Muscle of leg (tissue), 11 donors: ENCODE results near the gene CFAP92. TPM values are rescaled to one million over a fixed set of nuclear protein-coding genes. Genes with fewer than 3 reads are reported as not detected.
"Not testable (repeated sequence)": the region's sequence is repeated elsewhere in the genome, so short reads cannot be mapped to it uniquely, and the experiment has no call there.

Experiments
- DNase-seq: peaks from one replicate; pipeline ENCODE4 v3.0.0; 2013
- H3K27ac ChIP-seq: one replicate; pipeline ENCODE4 v1.5.1; 2013; ENCODE audit warnings: mild to moderate bottlenecking, low read length, control low read depth
- H3K27me3 ChIP-seq: one replicate; pipeline ENCODE4 v1.6.1; 2013; ENCODE audit warnings: low read length; ENCODE audit not compliant: control insufficient read depth, insufficient read depth
- H3K36me3 ChIP-seq: one replicate; pipeline ENCODE4 v1.6.1; 2013; ENCODE audit warnings: low read length; ENCODE audit not compliant: control insufficient read depth, insufficient read depth
- H3K4me1 ChIP-seq: one replicate; pipeline ENCODE4 v1.6.1; 2013; ENCODE audit warnings: low read length; ENCODE audit not compliant: control insufficient read depth, insufficient read depth
- H3K4me3 ChIP-seq: one replicate; pipeline ENCODE4 v1.5.1; 2013; ENCODE audit warnings: low read length, control low read depth
- H3K9me3 ChIP-seq: replicated peaks from 2 replicates; pipeline ENCODE4 v1.6.1; 2013; ENCODE audit warnings: low read depth, low read length; ENCODE audit not compliant: control insufficient read depth
- WGBS: methylation state at CpG from one replicate; pipeline ENCODE4 v1.1.5; 2013; ENCODE audit warnings: missing lambda C conversion rate; ENCODE audit not compliant: insufficient coverage; 5-methylcytosine and 5-hydroxymethylcytosine counted together
- polyA plus RNA-seq, 8 donors: library from polyadenylated mRNA; unstranded; fragments of 120-200 nt; gene quantifications; one replicate each; pipeline versions ENCODE4 v1.2.1 to v1.2.3, GENCODE V29; 2013; ENCODE audit warnings: inconsistent platforms in 1 of 8, low replicate concordance in 1 of 8; ENCODE audit not compliant: insufficient read length in 8 of 8, insufficient read depth in 1 of 8
- total RNA-seq: library from RNA; stranded (reverse); fragments of 120-200 nt; gene quantifications from one replicate; pipeline ENCODE4 v1.2.4, GENCODE V29; 2013

CFAP92 gene
- total and polyA plus RNA-seq, 9 donors = 0.27 to 1.1 (median 0.57) TPM

GRCh38 chr3:128940252-128940651 is 53.6 kb downstream of the CFAP92 start:
- no CpG with 5 or more reads among the region's 1 CpG for WGBS
- Histone ChIP-seq H3K4me3 (no peak overlapping the region), H3K27me3 (peaks cover 3% of the 10 kb centered on the region), H3K9me3 (no peaks in the 10 kb centered on the region), H3K36me3 (no peaks in the 10 kb centered on the region), H3K27ac (no peak overlapping the region), H3K4me1 (no peaks in the 10 kb centered on the region)
- no peak for DNase-seq

GRCh38 chr3:128936341-128936740 is 57.5 kb downstream of the CFAP92 start:
- no peak overlapping the region for H3K27ac ChIP-seq
- no peaks in the 10 kb centered on the region for H3K9me3 ChIP-seq
- no peaks in the 10 kb centered on the region for H3K36me3 ChIP-seq
- no peak overlapping the region for H3K4me3 ChIP-seq
- H3K27me3 ChIP-seq = no peaks in the 10 kb centered on the region
- no peak for DNase-seq
- WGBS = 62% methylated on average over 4 of the region's 4 CpGs
- no peaks in the 10 kb centered on the region for H3K4me1 ChIP-seq

GRCh38 chr3:128935922-128936321 is 58.0 kb downstream of the CFAP92 start:
- H3K9me3 ChIP-seq = no peaks in the 10 kb centered on the region
- no peaks in the 10 kb centered on the region for H3K27me3 ChIP-seq
- no CpG with 5 or more reads among the region's 2 CpGs for WGBS
- H3K4me1 ChIP-seq = no peaks in the 10 kb centered on the region
- no peak overlapping the region for H3K27ac ChIP-seq
- H3K36me3 ChIP-seq = no peaks in the 10 kb centered on the region
- H3K4me3 ChIP-seq = no peak overlapping the region
- DNase-seq = no peak

- Histone ChIP-seq H3K9me3 (peaks cover 2% of the 10 kb centered on the region), H3K36me3 (no peaks in the 10 kb centered on the region), H3K4me3 (no peak overlapping the region), H3K4me1 (no peaks in the 10 kb centered on the region), H3K27me3 (no peaks in the 10 kb centered on the region), H3K27ac (no peak overlapping the region)
- no CpG with 5 or more reads among the region's 2 CpGs for WGBS
- DNase-seq = no peak
Observed at GRCh38 chr3:128933922-128934253, 60.0 kb downstream of the CFAP92 start.

GRCh38 chr3:128933213-128933921 is 60.5 kb downstream of the CFAP92 start:
- Histone ChIP-seq H3K27ac (no peak overlapping the region), H3K36me3 (no peaks in the 10 kb centered on the region), H3K4me1 (no peaks in the 10 kb centered on the region), H3K27me3 (no peaks in the 10 kb centered on the region), H3K4me3 (no peak overlapping the region), H3K9me3 (peaks cover 4% of the 10 kb centered on the region)
- 72% methylated on average over 6 of the region's 9 CpGs for WGBS
- no peak for DNase-seq

GRCh38 chr3:128932516-128933212 is 61.2 kb downstream of the CFAP92 start:
- H3K9me3 ChIP-seq = peaks cover 5% of the 10 kb centered on the region
- DNase-seq = no peak
- H3K4me1 ChIP-seq = no peaks in the 10 kb centered on the region
- H3K36me3 ChIP-seq = no peaks in the 10 kb centered on the region
- no peak overlapping the region for H3K27ac ChIP-seq
- 71% methylated on average over 10 of the region's 12 CpGs for WGBS
- H3K27me3 ChIP-seq = no peaks in the 10 kb centered on the region
- H3K4me3 ChIP-seq = no peak overlapping the region

- no peaks in the 10 kb centered on the region for H3K36me3 ChIP-seq
- H3K9me3 ChIP-seq = peaks cover 15% of the 10 kb centered on the region
- no peak overlapping the region for H3K4me3 ChIP-seq
- 76% methylated on average over 5 of the region's 10 CpGs for WGBS
- H3K27me3 ChIP-seq = no peaks in the 10 kb centered on the region
- DNase-seq = no peak
- H3K4me1 ChIP-seq = no peaks in the 10 kb centered on the region
- no peak overlapping the region for H3K27ac ChIP-seq
Observed at GRCh38 chr3:128931046-128931445, 62.8 kb downstream of the CFAP92 start.

- H3K36me3 ChIP-seq = no peaks in the 10 kb centered on the region
- WGBS = no CpG with 5 or more reads among the region's 3 CpGs
- H3K9me3 ChIP-seq = peaks cover 28% of the 10 kb centered on the region
- no peak overlapping the region for H3K27ac ChIP-seq
- no peaks in the 10 kb centered on the region for H3K27me3 ChIP-seq
- no peak for DNase-seq
- H3K4me1 ChIP-seq = no peaks in the 10 kb centered on the region
- no peak overlapping the region for H3K4me3 ChIP-seq
Observed at GRCh38 chr3:128929364-128929763, 64.5 kb downstream of the CFAP92 start.

- peaks cover 53% of the 10 kb centered on the region for H3K9me3 ChIP-seq
- H3K4me1 ChIP-seq, H3K4me3 ChIP-seq, H3K27me3 ChIP-seq, H3K36me3 ChIP-seq, DNase-seq, H3K27ac ChIP-seq: not testable (repeated sequence)
- WGBS = 82% methylated on average over 5 of the region's 6 CpGs
Observed at GRCh38 chr3:128923986-128924385, 69.9 kb downstream of the CFAP92 start.

- DNase-seq = no peak
- WGBS = 100% methylated on average over 1 of the region's 2 CpGs
- H3K4me1 ChIP-seq = no peaks in the 10 kb centered on the region
- peaks cover 52% of the 10 kb centered on the region for H3K9me3 ChIP-seq
- H3K27ac ChIP-seq = no peak overlapping the region
- no peaks in the 10 kb centered on the region for H3K27me3 ChIP-seq
- no peak overlapping the region for H3K4me3 ChIP-seq
- H3K36me3 ChIP-seq = no peaks in the 10 kb centered on the region
Observed at GRCh38 chr3:128923576-128923975, 70.3 kb downstream of the CFAP92 start.
